Activated CD4-positive, alpha-beta T cell treated with anti-CD3 and anti-CD28 coated beads, Interleukin-10, Interleukin-2, amounts not matched to agents 100 ng/mL and 50 ng/mL, durations not matched to agents 16 hours and 8 hours (primary cell): ENCODE measurements around the gene NDNF.

ENCODE experiments used
- DNase-seq: peaks from one replicate; pipeline ENCODE4 v3.0.0-alpha.2; 2020

Gene NDNF

GRCh38 chr4:121070696-121071639 lies 1.4 kb downstream of the NDNF start:
- DNase-seq, result peak; percentile 31

- no peak for DNase-seq
Observed at GRCh38 chr4:121070274-121070673, 2.1 kb downstream of the NDNF start.

- no peak for DNase-seq
Observed at GRCh38 chr4:121069430-121069829, 2.9 kb downstream of the NDNF start.

- DNase-seq, result no peak
Observed at GRCh38 chr4:121064482-121064881, 7.9 kb downstream of the NDNF start.

GRCh38 chr4:121062521-121062920 lies 9.8 kb downstream of the NDNF start:
- DNase-seq, result no peak

GRCh38 chr4:121061861-121062260 lies 10.5 kb downstream of the NDNF start:
- DNase-seq, result no peak

- no peak for DNase-seq
Observed at GRCh38 chr4:121061215-121061614, 11.1 kb downstream of the NDNF start.

GRCh38 chr4:121057466-121057922 lies 14.8 kb downstream of the NDNF start:
- no peak for DNase-seq

GRCh38 chr4:121056066-121056465 lies 16.3 kb downstream of the NDNF start:
- no peak for DNase-seq

- DNase-seq, result no peak
Observed at GRCh38 chr4:121054373-121054772, 18.0 kb downstream of the NDNF start.

- no peak for DNase-seq
Observed at GRCh38 chr4:121053601-121054143, 18.7 kb downstream of the NDNF start.

GRCh38 chr4:121050300-121050699 lies 22.0 kb downstream of the NDNF start:
- no peak for DNase-seq

- DNase-seq, result no peak
Observed at GRCh38 chr4:121049072-121049599, 23.2 kb downstream of the NDNF start.

GRCh38 chr4:121048165-121048564 lies 24.2 kb downstream of the NDNF start:
- no peak for DNase-seq

GRCh38 chr4:121041307-121042090 lies 30.8 kb downstream of the NDNF start:
- peak; percentile 85 for DNase-seq

GRCh38 chr4:121034017-121034416 lies 38.3 kb downstream of the NDNF start:
- no peak for DNase-seq

- no peak for DNase-seq
Observed at GRCh38 chr4:121030711-121031110, 41.6 kb downstream of the NDNF start.

GRCh38 chr4:121030131-121030530 lies 42.2 kb downstream of the NDNF start:
- no peak for DNase-seq

GRCh38 chr4:121026034-121026433 lies 46.3 kb downstream of the NDNF start:
- no peak for DNase-seq

- DNase-seq, result no peak
Observed at GRCh38 chr4:121025540-121025939, 46.8 kb downstream of the NDNF start.

- DNase-seq, result no peak
Observed at GRCh38 chr4:121018543-121018942, 53.8 kb downstream of the NDNF start.

GRCh38 chr4:121016611-121017010 lies 55.7 kb downstream of the NDNF start:
- DNase-seq, result no peak

- DNase-seq, result no peak
Observed at GRCh38 chr4:121015421-121015820, 56.9 kb downstream of the NDNF start.
